Calu3 (cell line): ENCODE data around the gene PDE7B. TPM values are rescaled to one million over a fixed set of nuclear protein-coding genes. Genes with fewer than 3 reads are reported as not detected.

Experiments
- BruUV-seq: library from RNA; stranded (reverse); fragments of 400-500 nt; replicated peaks from 2 replicates; lab custom pipeline; 2021; lab: Mats Ljungman, UMichigan
- CTCF ChIA-PET: fragments of 300-600 bp; sonication (Branson Sonifier 250); formaldehyde crosslinking; loops from one replicate; lab custom pipeline; 2022; ENCODE audit warnings: antibody characterized with exemption; lab: Charles Lee
- DNase-seq: peaks from one replicate; pipeline ENCODE4 v3.0.0; 2022
- H3K27ac Mint-ChIP-seq: one replicate; pipeline ENCODE4 v1.8.0; 2022; ENCODE audit warnings: mixed read lengths; ENCODE audit not compliant: unreplicated experiment
- H3K27me3 Mint-ChIP-seq: one replicate; pipeline ENCODE4 v1.8.0; 2022; ENCODE audit warnings: mixed read lengths; ENCODE audit not compliant: unreplicated experiment
- H3K36me3 Mint-ChIP-seq: one replicate; pipeline ENCODE4 v1.8.0; 2022; ENCODE audit warnings: mild to moderate bottlenecking, moderate library complexity, mixed read lengths; ENCODE audit not compliant: insufficient read depth, unreplicated experiment
- H3K4me1 Mint-ChIP-seq: one replicate; pipeline ENCODE4 v1.8.0; 2022; ENCODE audit warnings: mild to moderate bottlenecking, low read depth, mixed read lengths; ENCODE audit not compliant: unreplicated experiment
- H3K4me3 Mint-ChIP-seq: one replicate; pipeline ENCODE4 v1.8.0; 2022; ENCODE audit warnings: mild to moderate bottlenecking, low read depth, moderate library complexity, mixed read lengths; ENCODE audit not compliant: unreplicated experiment
- H3K9me3 Mint-ChIP-seq: one replicate; pipeline ENCODE4 v1.8.0; 2022; ENCODE audit warnings: low read depth, mixed read lengths; ENCODE audit not compliant: unreplicated experiment
- CTCF ChIP-seq: fragments of 200-600 bp; IDR thresholded peaks from one replicate; pipeline ENCODE4 v1.8.0; 2022; ENCODE audit warnings: antibody characterized with exemption; ENCODE audit not compliant: unreplicated experiment
- intact Hi-C: fragments of 100-400 bp; cut with micrococcal nuclease; formaldehyde crosslinking; loops from one replicate; pipeline ENCODE4 v1.10.0; 2022; ENCODE audit not compliant: unreplicated experiment
- total RNA-seq: library from RNA; stranded (reverse); gene quantifications from 2 replicates; pipeline ENCODE4 v1.2.3, GENCODE V29; 2022

The PDE7B gene
- total RNA-seq, 1 experiment from 2014 or later, result 0.09 TPM

GRCh38 chr6:136061701-136062100 lies 210.2 kb downstream of the PDE7B start:
- BruUV-seq, result no TSS peak
- Mint-ChIP-seq H3K27me3 (no peaks in the 10 kb centered on the region), H3K4me3 (no peak overlapping the region), H3K27ac (no peak overlapping the region), H3K4me1 (peaks cover 16% of the 10 kb centered on the region), H3K9me3 (no peaks in the 10 kb centered on the region), H3K36me3 (no peaks in the 10 kb centered on the region)
- TF ChIP-seq CTCF, result no peak
- no peak for DNase-seq
- CTCF ChIA-PET, result no interaction called here
- intact Hi-C loops, result loop anchor here (10.0 kb wide), 1 partner anchor 163 kb away; no protein-coding TSS in a partner anchor

GRCh38 chr6:136063096-136063495 lies 211.6 kb downstream of the PDE7B start:
- intact Hi-C loops, result loop anchor here (10.0 kb wide), 1 partner anchor 162 kb away; no protein-coding TSS in a partner anchor
- DNase-seq, result no peak
- no peak for TF ChIP-seq CTCF
- Mint-ChIP-seq H3K36me3 (peaks cover 7% of the 10 kb centered on the region), H3K4me1 (peaks cover 29% of the 10 kb centered on the region), H3K4me3 (no peak overlapping the region), H3K27me3 (no peaks in the 10 kb centered on the region), H3K27ac (no peak overlapping the region), H3K9me3 (no peaks in the 10 kb centered on the region)
- CTCF ChIA-PET, result no interaction called here
- BruUV-seq, result no TSS peak

GRCh38 chr6:136066005-136066404 lies 214.5 kb downstream of the PDE7B start:
- DNase-seq, result peak; percentile 6
- no peaks in the 10 kb centered on the region for H3K27me3 Mint-ChIP-seq
- BruUV-seq, result no TSS peak
- no peak for TF ChIP-seq CTCF
- H3K4me1 Mint-ChIP-seq, result peaks cover 41% of the 10 kb centered on the region
- peak overlapping the region; percentile 71 for H3K27ac Mint-ChIP-seq
- H3K36me3 Mint-ChIP-seq, result peaks cover 10% of the 10 kb centered on the region
- H3K4me3 Mint-ChIP-seq, result no peak overlapping the region
- no peaks in the 10 kb centered on the region for H3K9me3 Mint-ChIP-seq
- CTCF ChIA-PET, result no interaction called here
- intact Hi-C loops, result loop anchor here (2.0 to 10.0 kb wide), 2 partner anchors 31 to 159 kb away; no protein-coding TSS in a partner anchor

GRCh38 chr6:136067731-136068341 lies 216.3 kb downstream of the PDE7B start:
- no peak for TF ChIP-seq CTCF
- intact Hi-C loops, result loop anchor here (2.0 to 10.0 kb wide), 3 partner anchors 33 to 157 kb away; no protein-coding TSS in a partner anchor
- BruUV-seq, result no TSS peak
- Mint-ChIP-seq H3K36me3 (peaks cover 10% of the 10 kb centered on the region), H3K27ac (peak overlapping the region; percentile 100), H3K4me3 (peak overlapping the region; percentile 66), H3K9me3 (no peaks in the 10 kb centered on the region), H3K27me3 (no peaks in the 10 kb centered on the region), H3K4me1 (peaks cover 37% of the 10 kb centered on the region)
- CTCF ChIA-PET, result interaction anchor here (0.7 to 1.4 kb wide), 4 partner anchors 12 to 1827 kb away, joined by 3 to 8 read pairs (median 6); no protein-coding TSS in a partner anchor
- DNase-seq, result peak; percentile 61
